ENCODE results near the gene TLL2. TPM values are rescaled to one million over a fixed set of nuclear protein-coding genes. Genes with fewer than 3 reads are reported as not detected.

The TLL2 gene
- total RNA-seq, 1 experiment from 2014 or later: not detected

DNA sequence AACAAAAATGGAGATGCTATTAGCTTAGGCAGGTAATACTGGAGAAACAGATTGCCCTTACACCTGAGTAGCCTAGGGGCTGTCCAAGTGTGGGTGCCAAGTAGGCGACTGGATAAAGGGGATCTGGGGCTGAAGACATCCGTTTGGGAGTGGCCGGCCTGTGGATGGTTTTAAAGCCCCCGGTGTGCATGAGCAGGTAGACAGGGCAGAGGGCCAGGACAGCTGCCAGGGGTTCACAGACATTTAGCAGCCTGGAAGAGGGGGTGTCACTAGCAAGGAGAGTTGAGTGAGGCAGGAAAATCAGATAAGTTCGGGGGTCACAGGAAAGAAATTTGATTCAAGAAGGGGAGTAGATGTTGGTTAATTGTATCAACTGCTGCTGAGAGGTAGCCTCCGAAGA lies 153.4 kb downstream of the TLL2 start:
- no peak for DNase-seq (ENCODE audit: low read depth)

DNA sequence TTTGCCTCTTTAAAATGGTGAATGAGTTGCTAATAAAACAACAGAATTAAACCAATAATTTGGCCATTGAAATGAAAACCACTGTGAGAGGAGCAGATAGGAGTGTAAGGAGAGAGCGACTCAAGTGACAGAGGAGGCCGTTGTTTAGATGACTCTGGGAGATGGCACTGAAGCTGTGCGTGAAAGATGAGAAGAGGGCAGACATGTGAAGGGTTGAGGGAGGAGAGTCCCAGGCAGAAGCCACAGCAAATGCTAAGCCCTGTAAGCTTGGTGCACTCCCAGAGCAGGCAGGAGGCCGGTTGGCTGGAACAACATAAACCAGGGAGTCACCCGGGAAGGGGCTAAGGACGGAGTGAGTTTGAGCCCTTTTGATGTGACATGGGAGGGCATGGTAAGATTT lies 154.1 kb downstream of the TLL2 start:
- DNase-seq (ENCODE audit: low read depth): no peak

DNA sequence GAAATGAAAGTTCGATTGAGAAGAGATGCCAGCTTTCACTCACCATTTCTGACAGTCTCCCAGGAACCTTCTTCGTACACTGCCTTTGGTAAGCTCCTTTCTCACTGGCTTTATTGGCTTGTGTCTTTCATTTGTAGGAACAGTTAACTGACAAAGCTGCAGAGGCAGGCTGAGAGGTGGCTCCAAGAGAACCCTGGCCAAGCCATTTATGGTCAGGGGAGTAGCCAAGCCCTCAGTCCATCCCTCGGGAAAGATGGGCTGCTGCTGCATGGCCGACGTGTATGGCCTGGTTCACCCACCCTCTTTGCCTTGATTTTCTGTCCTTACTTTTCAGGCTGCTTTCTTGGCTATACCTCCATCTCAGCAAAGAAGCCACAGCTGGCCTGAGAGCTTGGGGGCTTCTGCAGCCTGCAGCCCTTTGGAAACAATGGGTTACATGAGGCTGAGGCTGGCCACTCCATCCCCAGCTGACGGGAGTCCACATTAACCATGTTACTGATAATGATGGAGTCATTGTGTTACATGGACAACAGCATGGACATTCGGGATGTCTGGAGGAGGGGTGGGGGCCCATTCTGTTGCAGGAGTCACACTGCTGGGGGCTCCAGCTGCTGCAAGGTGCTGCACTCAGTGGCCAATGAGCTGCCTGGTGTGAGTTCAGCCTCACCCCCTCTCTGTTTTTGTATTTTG lies 154.7 kb downstream of the TLL2 start, which contains the start of gene OPALIN:
TSS of gene OPALIN (minus strand) at position 152 of the 690 bp plus-strand sequence. CDS start at position 46, 106 bp downstream.
- DNase-seq (ENCODE audit: low read depth): no peak

DNA sequence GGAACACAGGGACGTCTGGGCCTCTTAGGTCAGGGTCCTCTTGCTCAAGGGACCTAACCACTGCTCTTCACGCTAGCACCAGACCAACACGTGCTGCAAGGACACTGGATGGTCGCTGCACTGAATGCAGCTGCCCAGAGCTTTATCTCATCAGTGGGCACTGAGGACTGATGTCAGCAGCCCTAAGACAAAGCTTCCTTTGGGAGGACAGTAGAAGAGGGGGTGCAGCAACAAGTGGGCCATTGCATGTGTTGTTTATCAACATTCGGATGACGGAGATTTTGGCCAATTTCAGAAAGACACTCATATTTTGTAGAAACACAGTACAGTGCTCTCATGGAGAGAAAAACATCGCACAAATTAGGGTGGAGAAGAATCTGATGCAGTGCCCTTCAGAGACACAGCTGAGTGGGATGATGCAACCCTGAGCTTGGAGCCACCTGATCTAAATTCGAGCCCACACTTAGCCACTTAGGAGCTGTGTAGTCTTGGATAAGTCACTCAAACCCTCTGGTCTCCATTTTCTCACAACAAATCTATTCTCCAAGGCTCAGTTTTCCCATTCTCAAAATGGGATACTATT lies 156.6 kb downstream of the TLL2 start:
- no peak for DNase-seq (ENCODE audit: low read depth)

DNA sequence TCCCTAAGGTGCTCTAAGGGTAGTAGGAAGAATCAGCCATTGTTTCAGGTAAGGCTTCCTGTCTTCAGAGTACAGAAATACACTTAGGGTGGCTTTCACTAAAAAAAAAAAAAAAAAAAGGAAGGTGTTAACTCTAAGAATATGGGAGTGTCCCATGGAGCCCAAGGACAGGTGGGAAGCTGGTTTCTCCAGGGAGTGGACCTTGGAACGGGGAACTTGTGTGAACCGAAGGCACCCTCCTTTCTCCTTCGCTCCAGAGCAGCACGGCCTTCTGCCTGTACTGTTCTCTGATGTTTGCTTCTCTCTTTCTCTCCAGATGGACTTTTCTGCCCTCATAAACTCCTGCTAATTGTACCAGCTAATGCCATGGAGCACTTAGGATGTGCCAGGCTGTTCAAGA lies 161.1 kb downstream of the TLL2 start:
- DNase-seq (ENCODE audit: low read depth): no peak

DNA sequence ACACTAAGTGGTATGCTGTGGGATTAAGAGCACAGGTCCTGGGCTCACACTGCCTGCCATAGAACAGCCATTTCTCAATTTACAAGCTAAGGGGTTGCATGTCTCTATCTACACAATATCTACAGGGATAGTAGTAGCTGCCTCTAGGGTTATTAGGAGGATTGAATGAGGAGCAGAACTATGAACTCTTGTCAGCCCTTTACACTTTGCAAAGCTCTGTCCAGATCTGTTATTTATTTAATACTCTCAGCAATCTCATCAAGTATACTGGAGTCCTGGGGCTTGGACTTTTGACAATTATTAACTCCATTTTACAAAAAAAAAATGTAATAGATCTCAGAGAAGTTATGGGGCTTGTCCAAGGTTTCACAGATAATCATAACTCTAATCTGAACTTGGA lies 161.7 kb downstream of the TLL2 start:
- DNase-seq (ENCODE audit: low read depth): no peak

DNA sequence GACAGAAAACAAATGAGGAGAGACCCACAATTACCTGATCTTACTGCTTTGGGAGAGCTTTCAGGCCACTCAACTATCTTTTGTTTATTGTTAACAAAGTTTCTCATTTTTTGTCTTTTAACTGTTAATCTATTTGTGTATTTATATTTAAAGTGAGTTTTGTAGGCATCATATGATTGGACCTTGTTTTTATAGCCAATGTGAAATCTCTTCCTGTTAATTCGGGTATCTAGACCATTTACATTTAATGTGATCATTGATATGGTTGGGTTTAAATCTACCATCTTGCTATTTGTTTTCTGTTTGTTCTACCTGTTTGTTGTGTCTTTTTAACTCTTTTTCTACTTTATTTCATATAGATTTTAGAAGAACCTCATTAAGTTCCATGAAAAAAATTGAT lies 167.4 kb downstream of the TLL2 start:
- DNase-seq (ENCODE audit: low read depth): no peak

DNA sequence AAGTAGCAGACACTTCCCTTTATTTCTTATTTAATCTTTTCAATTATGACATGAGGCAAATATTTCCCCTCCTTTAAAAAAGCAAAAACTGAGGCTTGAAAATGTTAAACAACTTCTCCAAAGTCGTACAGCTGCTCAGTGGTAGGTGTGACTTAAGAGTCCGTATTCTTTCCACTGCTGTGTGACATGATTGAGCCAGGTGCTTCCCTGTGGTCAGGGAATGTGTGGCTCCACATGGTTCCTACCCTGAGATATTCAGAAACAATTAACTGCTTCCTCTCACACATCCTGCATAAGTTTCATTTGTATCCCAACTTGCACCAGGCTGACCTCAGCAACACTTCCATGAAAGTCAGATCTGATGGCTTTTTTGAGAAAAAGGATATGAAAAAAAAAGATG lies 168.5 kb downstream of the TLL2 start:
- DNase-seq (ENCODE audit: low read depth): no peak

DNA sequence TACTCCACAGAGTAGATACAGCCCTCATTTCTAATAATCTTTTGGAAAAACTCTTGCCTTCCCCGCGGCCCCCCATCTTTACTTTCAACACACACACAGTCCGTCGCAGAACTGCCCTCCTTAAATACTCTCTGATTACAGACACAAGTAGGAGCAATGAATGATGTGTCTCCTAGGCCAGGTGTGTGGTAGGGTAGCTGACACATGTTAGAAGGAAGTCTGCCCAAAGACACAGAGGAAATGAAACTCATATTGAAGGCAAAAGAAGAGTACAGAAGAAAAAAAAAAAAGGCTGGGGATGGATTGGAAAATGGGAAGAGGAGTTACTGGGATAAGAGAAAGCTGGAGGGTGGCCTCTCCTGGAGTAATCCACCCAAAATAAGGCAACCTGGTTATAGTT lies 169.5 kb downstream of the TLL2 start:
- DNase-seq (ENCODE audit: low read depth): no peak

DNA sequence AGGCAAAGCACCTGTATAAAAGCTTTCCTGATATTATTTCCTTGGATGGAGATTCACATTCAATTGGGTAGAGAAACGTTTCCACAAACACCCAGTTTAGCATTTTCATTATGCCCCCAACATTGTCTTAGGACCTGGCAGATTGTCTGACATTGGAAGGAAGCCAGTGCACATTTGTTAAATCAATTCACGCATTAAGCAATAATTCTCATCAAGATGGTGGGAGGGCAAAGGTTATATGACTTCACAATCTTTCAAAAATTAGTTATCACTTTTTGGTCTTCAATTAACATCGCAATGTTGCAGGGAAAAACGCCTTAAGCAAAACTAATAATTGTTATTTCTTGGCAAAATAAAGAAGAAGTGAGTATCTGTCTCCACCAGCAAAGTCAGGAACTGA lies 171.3 kb downstream of the TLL2 start:
- no peak for DNase-seq (ENCODE audit: low read depth)

DNA sequence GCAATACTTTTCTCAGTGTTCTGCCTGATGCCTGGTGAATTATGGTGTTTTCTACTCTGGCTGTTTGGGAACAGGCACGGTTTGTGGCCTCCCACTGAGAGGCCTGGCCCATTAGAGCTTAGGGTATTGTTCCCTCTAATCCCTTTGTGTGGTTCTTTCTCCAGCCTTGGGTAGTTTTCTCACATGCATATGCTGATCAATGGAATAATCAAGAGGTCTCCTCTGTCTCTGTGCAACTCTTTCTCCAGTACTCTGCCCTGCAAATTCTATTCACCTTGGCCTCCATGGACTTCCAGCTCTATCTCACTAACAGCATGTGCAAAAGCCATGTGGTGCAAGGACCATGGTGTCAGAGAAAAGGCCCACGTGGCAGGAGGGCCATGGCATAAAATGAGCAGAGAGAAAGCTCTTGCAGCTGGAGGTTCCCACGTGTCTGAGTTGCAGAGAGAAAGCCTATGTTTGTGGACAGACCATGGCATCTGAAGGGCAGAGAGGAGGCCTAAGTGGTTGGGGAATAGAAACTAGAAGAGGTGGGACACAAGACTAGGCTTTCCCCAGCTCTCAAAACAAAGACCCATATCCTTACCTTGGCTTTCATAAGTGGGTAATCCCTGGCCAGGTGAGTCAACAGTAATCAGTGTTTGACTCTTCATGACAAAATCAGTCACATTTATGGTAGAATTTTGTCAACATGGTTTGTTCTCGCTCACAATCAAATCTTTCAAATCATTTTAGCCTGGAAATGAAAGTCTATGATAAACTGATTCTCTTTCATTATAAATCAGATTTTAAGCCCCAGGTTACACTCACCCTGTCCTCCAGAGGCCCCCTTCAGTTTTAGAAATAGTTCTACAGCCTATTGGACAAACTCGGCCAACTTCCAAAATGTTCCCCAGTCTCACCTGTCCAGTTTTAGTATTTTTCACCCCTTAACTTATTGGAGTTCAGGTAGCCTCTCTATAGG lies 172.2 kb downstream of the TLL2 start:
- DNase-seq (ENCODE audit: low read depth): no peak

DNA sequence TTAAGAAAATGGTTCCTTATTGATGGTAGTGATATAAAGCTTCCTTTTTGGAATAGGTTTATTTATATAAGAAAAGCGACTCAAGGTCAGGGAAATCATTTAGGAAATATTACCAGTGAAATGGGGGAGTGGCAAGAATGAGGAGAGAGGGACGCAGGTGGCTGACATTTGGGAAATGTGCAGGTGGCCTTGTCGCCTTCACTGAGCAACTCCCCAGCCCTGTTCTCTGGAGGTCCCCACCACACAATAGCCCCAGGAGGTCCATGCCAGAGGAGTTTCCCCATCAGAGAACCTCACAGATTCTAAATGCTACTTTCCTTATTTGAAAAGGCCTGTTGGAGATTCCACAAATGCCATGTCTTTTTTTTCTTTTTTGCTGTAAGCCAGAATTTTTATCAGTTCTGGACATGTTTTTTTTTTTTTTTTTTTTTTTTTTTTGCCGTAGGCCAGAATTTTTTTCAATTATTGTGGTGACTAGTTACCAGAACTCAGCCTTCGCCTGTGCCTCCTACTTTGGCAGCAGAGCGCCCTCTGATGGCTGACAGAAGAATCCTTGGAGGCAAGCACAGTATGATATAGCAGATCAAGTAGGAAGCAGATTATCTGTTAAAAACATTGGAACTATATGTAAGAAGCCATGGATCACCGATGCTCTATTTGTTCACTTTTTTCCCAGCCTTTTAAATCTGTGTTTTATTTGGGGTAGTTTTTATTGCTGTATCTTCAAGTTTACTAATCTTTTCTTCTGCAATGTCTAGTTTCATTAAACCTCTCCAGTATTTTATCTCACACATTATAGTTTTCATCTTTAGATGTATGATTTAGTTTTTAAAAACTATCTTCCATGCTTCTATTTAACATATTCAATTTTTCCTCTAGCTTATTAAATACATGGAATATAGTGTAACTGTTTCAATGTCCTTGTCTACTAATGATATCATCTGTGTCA lies 173.5 kb downstream of the TLL2 start:
- DNase-seq (ENCODE audit: low read depth): peak; percentile 32

DNA sequence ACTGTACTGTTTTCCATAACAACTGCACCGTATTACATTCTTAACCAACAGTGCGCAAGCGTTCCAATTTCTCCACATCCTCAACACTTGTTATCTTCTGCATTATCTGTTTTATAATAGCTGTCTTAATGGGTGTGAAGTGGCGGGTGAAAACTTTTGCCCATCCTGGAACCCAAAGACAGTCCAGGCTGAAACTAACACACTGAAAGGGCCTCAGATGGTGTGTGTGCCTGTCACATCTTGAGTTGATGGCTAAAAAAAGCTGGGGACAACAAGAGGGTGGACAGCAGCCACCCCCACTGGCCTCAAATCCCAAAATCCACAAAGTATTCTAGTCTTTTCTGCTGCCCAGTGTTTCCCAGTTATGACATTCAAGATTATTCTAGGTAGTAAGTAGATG lies 174.3 kb downstream of the TLL2 start:
- no peak for DNase-seq (ENCODE audit: low read depth)

DNA sequence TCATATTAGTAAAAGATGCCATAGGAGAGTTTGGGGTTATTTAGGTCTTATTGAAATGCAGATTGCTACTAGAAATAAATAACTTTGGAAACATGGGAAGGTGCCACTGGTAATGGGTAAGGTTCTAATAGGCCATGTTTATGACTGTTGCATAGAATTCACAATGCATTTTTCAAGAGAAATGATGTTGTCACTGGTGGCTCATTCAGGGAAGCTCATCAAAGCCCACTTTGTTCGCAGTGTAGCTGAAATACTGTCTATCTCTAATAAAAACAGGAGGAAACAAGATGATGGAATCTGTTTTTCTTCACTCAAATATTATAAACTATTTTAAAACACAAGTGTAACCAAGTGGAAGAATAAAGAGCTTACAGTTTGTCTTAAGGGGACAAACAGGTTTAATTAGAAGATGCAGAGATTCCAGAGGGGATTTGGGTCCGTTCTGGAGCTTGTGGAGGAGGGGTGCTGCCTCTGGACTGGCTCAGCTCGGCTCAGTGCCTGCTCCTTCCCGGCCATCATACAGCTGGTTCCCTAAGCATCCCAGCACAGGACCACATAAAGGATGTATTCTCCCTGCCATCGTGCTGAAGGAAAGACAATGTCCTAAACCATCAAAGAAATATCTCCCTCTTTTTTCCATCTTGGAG lies 175.3 kb downstream of the TLL2 start:
- DNase-seq (ENCODE audit: low read depth): no peak

DNA sequence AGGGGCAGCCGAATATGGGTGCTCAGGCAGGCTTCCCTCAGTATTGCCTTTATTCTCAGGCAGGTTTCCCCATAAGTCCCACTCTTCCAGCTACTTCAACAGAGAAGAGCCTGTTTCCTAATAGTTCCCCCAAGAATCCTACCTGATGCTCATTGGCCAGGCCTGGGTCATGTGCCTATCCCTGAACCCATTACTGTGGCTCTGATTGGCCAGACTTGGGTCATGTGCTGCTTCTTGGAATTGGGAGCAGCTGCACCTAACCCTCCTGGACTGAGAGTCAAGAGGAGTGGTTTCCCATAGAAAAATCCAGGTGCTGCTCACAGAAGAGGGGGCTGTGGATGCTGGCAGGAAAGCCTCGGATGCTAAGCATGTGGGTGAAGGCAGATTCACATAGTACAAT lies 176.6 kb downstream of the TLL2 start:
- DNase-seq (ENCODE audit: low read depth): no peak

DNA sequence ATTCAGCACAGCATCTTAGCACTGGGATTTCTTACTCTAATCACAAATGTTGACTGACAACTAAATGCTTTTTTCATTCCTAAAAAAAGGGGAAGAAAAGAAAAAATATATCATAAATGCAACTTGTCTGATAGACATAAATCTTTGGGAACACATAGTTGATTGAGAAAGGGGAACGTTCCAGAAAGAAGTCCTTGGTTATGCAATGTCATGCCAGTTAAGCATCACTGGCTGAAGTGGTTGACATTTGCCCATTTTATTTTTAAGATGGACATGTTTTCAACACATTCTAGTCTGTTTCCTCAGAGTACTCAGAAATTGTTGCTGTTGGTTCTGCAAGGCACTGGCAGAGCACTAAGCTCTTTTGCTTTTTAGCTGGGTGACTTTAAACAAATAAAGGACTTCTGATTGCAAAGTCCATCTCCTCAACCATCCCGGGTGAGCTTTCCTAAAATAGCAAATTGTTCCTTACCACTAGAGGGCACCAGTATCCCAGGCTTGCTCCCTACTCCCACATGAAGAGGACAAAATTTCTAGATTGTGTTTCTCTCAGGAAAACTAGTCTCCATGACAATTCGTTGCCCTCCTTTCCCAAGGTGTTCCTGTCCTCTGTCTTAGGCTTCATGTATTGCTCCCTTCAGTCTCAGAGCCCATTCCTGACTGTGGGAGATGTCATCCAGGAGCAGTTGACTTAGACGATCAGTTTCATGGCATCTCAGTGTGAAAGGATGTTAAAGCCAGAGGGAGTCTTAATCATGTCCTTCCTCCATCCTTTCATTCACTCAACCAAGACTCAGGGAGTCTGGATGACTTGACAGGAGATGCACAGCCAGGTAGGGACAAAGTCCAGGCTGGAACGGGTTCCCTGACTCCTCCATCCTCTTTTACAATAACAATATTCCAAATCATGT lies 178.9 kb downstream of the TLL2 start:
- peak; percentile 27 for DNase-seq (ENCODE audit: low read depth)

DNA sequence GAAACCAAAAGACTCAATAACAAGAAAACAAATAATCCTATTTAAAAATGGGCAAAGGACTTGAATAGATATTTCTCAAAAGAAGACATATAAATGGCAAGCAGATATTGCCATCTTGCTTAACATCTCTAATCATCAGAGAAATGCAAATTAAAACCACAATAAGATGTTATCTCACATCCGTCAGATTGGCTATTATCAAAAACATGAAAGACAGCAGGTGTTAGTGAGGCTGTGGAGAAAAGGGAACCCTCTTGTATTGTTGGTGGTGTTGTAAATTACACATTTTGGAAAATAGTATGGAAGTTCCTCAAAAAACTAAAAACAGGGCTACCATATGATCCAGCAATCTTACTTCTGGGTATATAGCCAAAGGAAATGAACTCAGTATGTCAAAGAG lies 180.6 kb downstream of the TLL2 start:
- no peak for DNase-seq (ENCODE audit: low read depth)

DNA sequence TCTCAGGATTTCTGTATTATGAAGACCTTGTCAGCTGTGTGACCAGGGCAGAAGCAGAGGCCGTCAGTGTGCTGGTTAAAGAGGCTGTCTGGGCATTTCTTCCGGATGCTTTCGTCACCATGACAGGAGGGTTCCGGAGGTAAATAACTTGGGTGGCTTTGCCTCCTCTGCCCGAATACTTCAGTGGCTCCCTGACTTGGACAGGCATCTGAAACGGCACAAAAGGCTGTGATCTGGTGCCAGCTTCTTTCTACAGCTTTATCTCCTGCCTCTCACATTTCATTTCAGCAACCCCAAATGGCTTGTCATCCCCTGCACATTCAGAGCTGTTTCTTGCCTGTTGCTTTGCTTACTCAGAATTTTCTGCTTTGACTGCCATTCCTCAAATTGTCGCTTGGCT lies 186.3 kb downstream of the TLL2 start:
- DNase-seq (ENCODE audit: low read depth): no peak

DNA sequence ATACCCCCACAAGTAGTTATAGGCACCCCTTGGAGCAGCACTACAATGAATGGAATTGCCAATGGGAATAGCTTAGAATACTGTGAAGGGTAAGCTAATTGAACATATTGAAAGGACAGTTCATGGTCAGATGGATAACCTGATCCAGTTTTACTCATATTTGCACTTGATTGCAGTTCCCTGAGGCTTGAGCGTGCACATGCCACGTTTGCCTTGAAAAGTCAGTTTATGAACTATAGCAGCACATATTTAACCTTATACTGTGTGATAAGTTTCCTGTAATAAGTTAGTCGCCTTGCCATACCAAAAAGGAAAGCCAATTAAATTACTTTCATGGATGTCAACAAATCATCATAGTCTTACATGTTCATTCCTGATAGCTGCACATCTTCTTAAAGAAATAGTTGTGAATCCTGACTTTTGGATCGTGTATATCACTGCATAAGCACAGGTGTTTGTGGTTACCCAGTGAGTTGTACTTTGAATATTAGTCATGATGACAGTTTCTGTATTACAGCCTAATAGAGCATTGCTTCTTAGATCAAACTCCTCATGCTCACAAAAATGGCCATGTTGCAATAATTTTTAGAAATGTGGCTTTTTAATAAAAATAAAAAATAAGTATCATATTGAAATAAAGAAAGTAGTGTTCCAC lies 187.9 kb downstream of the TLL2 start:
- no peak for DNase-seq (ENCODE audit: low read depth)

Data from M059J (cell line).